ENCODE data around the gene LRRC4. TPM values are rescaled to one million over a fixed set of nuclear protein-coding genes. Genes with fewer than 3 reads are reported as not detected.

Gene LRRC4
- total RNA-seq, 2 experiments from 2014 or later, result not detected

DNA sequence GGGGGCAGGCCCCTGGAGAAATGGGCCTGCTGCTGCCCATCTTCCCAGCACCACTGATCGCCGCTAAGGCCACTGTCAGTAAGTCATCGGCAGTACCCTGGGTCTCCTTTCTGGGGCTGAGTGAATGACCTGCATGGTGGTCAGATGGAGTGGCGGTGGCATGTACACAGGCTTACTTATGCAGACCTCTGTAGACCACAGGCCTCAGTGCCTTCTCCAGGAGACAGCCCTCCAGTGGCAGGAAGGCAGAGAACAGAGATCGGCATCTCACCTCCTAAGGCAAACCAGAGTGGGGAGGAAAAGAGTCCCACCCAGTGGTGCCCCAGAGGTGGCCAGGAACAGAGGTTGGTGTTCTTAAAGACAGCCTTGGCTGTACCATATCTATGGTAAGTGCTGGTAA lies 22.8 kb upstream of the LRRC4 start:
- H3K27me3 Mint-ChIP-seq, result no peaks in the 10 kb centered on the region
- peaks cover 38% of the 10 kb centered on the region for H3K4me1 Mint-ChIP-seq
- CTCF ChIA-PET, result interaction anchor here (1.0 kb wide), 1 partner anchor 156 kb away, joined by 3 read pairs; no protein-coding TSS in a partner anchor
- no peaks in the 10 kb centered on the region for H3K9me3 Mint-ChIP-seq (ENCODE audit: low read depth)
- no peak overlapping the region for H3K4me3 Mint-ChIP-seq
- no peaks in the 10 kb centered on the region for H3K36me3 Mint-ChIP-seq
- no peak overlapping the region for H3K27ac Mint-ChIP-seq
- DNase-seq (no peak), ATAC-seq (no peak)

DNA sequence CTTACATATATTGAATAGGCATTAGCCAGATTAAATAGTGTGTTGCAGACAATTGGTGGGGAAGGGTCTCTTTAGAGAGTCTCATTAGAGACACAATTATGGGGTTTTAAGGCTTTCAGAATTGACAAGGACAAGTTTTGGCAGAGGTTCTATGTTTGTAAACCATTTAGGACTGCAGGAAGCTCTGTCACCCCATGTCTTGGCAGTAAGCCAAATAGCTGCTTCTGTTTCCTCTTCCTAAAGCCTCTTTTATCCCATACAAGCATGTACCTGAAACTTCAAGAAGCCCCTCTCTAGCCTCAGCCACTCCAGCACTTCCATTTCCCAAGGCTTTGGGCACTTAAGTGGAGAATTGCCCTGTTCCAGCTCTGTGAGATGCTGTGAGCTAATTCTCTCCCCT lies 21.8 kb upstream of the LRRC4 start:
- H3K27ac Mint-ChIP-seq, result no peak overlapping the region
- ATAC-seq (no peak), DNase-seq (no peak)

DNA sequence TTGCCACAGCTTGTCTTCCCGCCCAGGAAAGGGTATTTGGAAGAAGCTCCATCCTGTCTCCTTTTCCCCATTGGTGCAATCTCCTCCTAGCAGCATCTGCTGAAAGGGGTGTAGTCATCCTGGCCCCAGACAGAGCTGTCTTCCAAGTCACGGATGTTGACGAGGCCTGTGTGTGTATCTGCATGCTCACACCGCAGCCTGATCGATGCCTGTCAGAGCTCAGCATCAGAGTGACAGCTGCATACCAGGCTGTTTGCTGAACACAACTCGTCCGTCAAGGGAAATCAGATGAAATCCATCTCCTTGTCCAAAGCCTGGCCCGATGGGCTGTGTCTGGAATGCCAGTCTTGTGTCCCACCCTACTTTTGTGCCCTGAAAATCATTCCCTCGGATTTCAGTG lies 21.2 kb upstream of the LRRC4 start:
- ATAC-seq (no peak), DNase-seq (no peak)
- Mint-ChIP-seq H3K36me3 (no peaks in the 10 kb centered on the region), H3K27ac (no peak overlapping the region), H3K4me1 (peaks cover 33% of the 10 kb centered on the region), H3K9me3 (ENCODE audit: low read depth) (no peaks in the 10 kb centered on the region), H3K4me3 (no peak overlapping the region), H3K27me3 (no peaks in the 10 kb centered on the region)
- CTCF ChIA-PET, result no interaction called here

More for the DNA sequence above, 21.8 kb upstream of the LRRC4 start:
- Mint-ChIP-seq H3K4me1 (peaks cover 36% of the 10 kb centered on the region), H3K4me3 (no peak overlapping the region), H3K36me3 (no peaks in the 10 kb centered on the region), H3K9me3 (ENCODE audit: low read depth) (no peaks in the 10 kb centered on the region), H3K27me3 (no peaks in the 10 kb centered on the region)
- CTCF ChIA-PET, result interaction anchor here (1.0 kb wide), 1 partner anchor 157 kb away, joined by 3 read pairs; no protein-coding TSS in a partner anchor

DNA sequence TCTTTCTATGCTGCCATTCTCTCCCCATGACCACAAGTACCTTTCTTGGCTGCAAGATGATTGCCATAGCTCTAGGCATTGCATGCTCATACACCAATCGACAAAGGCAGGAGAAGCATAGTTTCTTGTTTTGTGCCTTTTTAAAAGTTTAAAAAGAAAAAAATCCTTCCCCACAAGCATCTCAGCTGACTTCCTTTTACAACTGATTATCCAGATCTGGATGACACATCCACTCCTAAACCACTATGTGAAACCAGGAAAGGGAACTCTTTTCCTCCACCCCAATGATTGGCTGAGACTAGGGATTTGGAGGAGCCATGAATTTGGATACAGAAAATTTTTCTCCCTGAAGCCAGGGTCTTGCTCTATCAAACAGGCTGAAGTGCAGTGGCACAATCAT lies 14.5 kb upstream of the LRRC4 start:
- CTCF ChIA-PET, result interaction anchor here (0.7 to 2.7 kb wide), 3 partner anchors 164 to 1024 kb away, joined by 3 to 7 read pairs (median 3); no protein-coding TSS in a partner anchor
- Mint-ChIP-seq H3K27me3 (no peaks in the 10 kb centered on the region), H3K4me3 (no peak overlapping the region), H3K36me3 (peaks cover 1% of the 10 kb centered on the region), H3K27ac (no peak overlapping the region), H3K4me1 (peaks cover 32% of the 10 kb centered on the region), H3K9me3 (ENCODE audit: low read depth) (no peaks in the 10 kb centered on the region)
- no peak for ATAC-seq
- no peak for DNase-seq

DNA sequence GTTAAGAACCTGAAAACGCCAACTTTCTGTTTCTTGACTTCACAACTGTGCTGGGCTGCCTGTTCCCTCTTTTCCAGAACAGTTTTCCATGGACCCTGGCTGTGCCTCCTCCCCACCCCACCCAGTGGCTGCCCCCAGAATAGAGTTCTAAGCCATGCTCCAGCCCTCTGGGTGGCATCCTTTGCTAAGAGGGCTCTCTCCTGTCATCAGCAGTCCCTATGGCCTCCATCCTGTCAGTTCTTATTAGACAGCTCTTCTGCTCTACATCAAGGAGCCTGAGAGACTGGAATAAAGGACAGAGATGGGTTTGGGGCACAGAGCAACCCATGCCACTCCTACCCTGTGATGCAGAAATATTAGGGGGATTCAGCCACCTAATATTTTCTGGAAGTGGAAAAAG lies 13.9 kb upstream of the LRRC4 start:
- CTCF ChIA-PET, result interaction anchor here (1.1 to 2.7 kb wide), 2 partner anchors 165 to 367 kb away, joined by 3 to 7 read pairs; no protein-coding TSS in a partner anchor
- H3K4me3 Mint-ChIP-seq, result no peak overlapping the region
- ATAC-seq (no peak), DNase-seq (no peak)
- H3K4me1 Mint-ChIP-seq, result peaks cover 32% of the 10 kb centered on the region
- no peaks in the 10 kb centered on the region for H3K27me3 Mint-ChIP-seq
- peaks cover 1% of the 10 kb centered on the region for H3K36me3 Mint-ChIP-seq
- no peak overlapping the region for H3K27ac Mint-ChIP-seq
- H3K9me3 Mint-ChIP-seq (ENCODE audit: low read depth), result no peaks in the 10 kb centered on the region

DNA sequence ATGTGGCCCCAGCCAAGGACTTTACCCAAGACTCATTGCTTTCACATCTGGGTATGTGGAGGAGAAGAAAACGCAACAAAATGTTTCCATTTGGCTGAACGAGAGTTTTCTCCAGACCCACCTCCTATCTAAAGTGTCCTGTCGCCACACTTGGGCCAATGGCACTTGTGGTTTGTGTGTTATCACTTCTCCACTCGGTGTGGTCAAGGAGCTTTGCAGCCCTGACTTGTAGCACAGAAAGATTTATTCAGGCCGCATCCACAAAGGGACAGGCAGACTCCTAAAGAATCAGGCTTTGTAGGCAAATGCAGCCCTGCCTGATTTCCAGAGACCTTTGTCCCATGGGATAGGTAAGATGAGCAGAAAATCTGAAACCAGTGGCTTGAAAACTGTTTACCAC lies 12.8 kb upstream of the LRRC4 start:
- Mint-ChIP-seq H3K27ac (no peak overlapping the region), H3K27me3 (no peaks in the 10 kb centered on the region), H3K36me3 (peaks cover 1% of the 10 kb centered on the region), H3K4me3 (no peak overlapping the region), H3K9me3 (ENCODE audit: low read depth) (no peaks in the 10 kb centered on the region), H3K4me1 (peaks cover 23% of the 10 kb centered on the region)
- DNase-seq (no peak), ATAC-seq (no peak)
- CTCF ChIA-PET, result interaction anchor here (1.8 kb wide), 1 partner anchor 9 kb away, joined by 5 read pairs; no protein-coding TSS in a partner anchor

DNA sequence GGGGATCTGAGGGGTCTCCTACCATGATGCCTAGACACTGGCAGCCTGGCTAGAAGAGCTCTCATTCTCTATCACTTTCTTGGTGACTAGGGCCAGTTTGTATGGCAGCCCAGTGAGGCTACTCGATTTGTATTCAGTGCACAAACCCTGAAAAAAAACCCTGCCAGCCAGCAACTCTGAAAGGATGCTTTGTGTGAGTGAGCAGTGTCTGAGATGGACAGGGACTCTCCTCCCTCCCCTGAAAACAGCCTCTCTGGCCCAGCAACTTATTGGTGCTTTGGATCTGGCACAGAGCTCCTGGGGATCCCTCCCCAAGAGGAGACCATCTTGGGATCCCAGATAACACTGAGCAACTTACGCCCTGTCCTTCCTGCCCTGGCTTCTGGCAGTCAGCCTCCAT lies 10.8 kb upstream of the LRRC4 start:
- peaks cover 1% of the 10 kb centered on the region for H3K36me3 Mint-ChIP-seq
- CTCF ChIA-PET, result interaction anchor here (0.8 kb wide), 1 partner anchor 166 kb away, joined by 3 read pairs; no protein-coding TSS in a partner anchor
- H3K4me3 Mint-ChIP-seq, result no peak overlapping the region
- H3K27ac Mint-ChIP-seq, result no peak overlapping the region
- no peaks in the 10 kb centered on the region for H3K9me3 Mint-ChIP-seq (ENCODE audit: low read depth)
- DNase-seq (no peak), ATAC-seq (no peak)
- peaks cover 19% of the 10 kb centered on the region for H3K4me1 Mint-ChIP-seq
- no peaks in the 10 kb centered on the region for H3K27me3 Mint-ChIP-seq

DNA sequence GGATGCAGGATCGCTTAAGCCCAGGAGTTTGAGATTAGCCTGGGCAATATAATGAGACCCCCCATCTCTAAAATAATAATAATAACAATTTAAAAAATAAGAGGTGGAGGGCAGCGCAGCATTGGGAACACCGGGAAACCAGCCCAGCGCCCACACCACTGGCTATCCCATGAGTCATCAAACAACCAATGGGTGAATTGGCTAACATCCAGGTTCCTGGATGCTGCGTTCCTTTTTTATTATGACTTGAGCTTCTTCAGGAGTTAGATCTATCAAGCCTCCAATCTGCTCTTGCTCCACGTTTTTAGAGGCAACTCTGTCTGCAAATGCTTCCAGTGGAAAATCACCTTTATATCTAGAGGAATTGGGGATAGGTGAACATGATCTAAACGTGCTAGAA lies 10.0 kb upstream of the LRRC4 start:
- CTCF ChIA-PET, result no interaction called here
- no peak overlapping the region for H3K4me3 Mint-ChIP-seq
- no peaks in the 10 kb centered on the region for H3K27me3 Mint-ChIP-seq
- ATAC-seq, result no peak
- H3K4me1 Mint-ChIP-seq, result peaks cover 19% of the 10 kb centered on the region
- no peaks in the 10 kb centered on the region for H3K9me3 Mint-ChIP-seq (ENCODE audit: low read depth)
- peaks cover 1% of the 10 kb centered on the region for H3K36me3 Mint-ChIP-seq
- H3K27ac Mint-ChIP-seq, result no peak overlapping the region
- no peak for DNase-seq

DNA sequence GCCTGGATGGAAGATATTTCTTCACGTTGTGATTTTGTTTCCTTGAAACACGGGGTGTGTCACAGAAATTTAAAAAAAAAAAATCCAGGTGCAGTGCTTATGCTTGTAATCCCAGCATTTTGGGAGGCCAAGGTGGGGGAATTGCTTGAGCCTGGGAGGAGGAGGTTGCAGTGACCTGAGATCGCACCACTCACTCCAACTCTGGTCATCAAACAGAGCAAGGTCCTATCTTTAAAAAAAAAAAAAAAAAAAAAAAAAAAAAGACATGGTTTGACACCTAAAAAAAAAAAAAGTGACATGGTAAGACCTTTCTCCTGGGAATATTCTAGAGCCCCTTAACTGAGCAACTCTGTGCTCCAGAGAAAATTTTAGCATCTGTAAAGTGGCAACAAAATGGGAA lies 9.0 kb upstream of the LRRC4 start:
- CTCF ChIA-PET, result interaction anchor here (1.5 kb wide), 1 partner anchor 96 kb away, joined by 3 read pairs; no protein-coding TSS in a partner anchor
- DNase-seq, result no peak
- H3K27ac Mint-ChIP-seq, result no peak overlapping the region

DNA sequence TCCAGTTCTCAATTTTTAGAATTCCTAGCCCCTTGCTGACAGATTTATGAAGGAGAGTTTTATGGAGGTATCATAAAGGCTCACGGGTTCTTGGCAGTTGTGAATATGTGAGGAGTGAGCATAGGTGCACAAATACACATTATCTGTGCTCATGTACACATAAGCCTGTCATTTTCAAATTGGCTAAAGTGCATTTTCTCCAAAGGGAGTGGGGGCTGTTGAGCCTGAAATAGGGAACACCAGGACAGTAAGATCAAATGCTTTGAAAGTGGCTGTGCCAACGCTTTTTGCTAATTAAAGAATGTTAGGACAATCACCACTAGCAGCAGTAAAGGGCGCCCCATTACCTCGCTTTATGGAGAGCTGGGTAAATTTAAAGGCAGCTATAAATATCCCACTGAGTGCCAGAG lies 8.3 kb upstream of the LRRC4 start:
- H3K4me1 Mint-ChIP-seq, result peaks cover 7% of the 10 kb centered on the region
- no peak overlapping the region for H3K27ac Mint-ChIP-seq
- no peak for DNase-seq
- H3K27me3 Mint-ChIP-seq, result no peaks in the 10 kb centered on the region
- H3K9me3 Mint-ChIP-seq (ENCODE audit: low read depth), result no peaks in the 10 kb centered on the region
- CTCF ChIA-PET, result interaction anchor here (1.5 kb wide), 1 partner anchor 96 kb away, joined by 3 read pairs; no protein-coding TSS in a partner anchor
- no peak for ATAC-seq
- peaks cover under 1% of the 10 kb centered on the region for H3K36me3 Mint-ChIP-seq
- no peak overlapping the region for H3K4me3 Mint-ChIP-seq

More for the DNA sequence above, 9.0 kb upstream of the LRRC4 start:
- H3K36me3 Mint-ChIP-seq, result peaks cover 1% of the 10 kb centered on the region
- peaks cover 12% of the 10 kb centered on the region for H3K4me1 Mint-ChIP-seq
- no peaks in the 10 kb centered on the region for H3K27me3 Mint-ChIP-seq
- no peaks in the 10 kb centered on the region for H3K9me3 Mint-ChIP-seq (ENCODE audit: low read depth)
- H3K4me3 Mint-ChIP-seq, result no peak overlapping the region
- ATAC-seq, result no peak

DNA sequence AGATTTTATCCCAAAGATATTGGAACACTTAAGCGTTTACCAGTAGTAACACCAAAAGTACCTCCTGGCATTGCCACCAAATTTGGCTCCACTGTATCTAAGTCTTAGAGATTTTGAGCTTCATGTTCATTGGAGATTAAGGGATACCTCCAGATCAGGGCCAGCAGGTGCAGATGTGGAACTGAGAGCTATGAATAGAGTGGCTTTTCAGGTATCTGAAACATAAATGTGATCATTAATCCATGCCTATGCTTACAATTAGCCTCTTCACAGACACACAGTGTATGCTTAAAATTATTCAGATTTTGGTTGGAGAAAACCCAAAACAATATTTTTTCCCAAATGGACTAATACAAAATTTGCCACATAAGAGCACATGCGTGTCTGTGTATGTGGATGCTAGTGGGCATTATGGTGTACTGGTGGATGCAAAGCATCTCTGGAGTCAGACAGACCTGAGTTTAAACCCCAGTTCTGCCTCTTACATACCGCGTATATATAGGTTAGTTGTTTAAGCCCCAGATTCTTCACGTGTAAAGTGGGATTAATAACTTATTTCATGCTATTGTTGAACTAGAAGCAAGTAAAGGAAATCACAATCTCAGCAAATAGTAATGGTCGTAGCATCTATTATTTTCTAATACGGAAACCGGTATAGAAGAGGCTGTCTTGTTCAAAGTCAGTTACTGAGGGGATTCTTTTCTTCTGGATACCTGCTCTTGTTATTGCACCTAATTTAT lies 6.8 kb upstream of the LRRC4 start:
- Mint-ChIP-seq H3K4me3 (no peak overlapping the region), H3K27ac (no peak overlapping the region), H3K4me1 (no peaks in the 10 kb centered on the region), H3K27me3 (peaks cover 9% of the 10 kb centered on the region), H3K9me3 (ENCODE audit: low read depth) (no peaks in the 10 kb centered on the region), H3K36me3 (no peaks in the 10 kb centered on the region)
- DNase-seq (no peak), ATAC-seq (no peak)
- CTCF ChIA-PET, result interaction anchor here (0.7 to 0.9 kb wide), 2 partner anchors 172 to 330 kb away, joined by 3 to 4 read pairs; no protein-coding TSS in a partner anchor

DNA sequence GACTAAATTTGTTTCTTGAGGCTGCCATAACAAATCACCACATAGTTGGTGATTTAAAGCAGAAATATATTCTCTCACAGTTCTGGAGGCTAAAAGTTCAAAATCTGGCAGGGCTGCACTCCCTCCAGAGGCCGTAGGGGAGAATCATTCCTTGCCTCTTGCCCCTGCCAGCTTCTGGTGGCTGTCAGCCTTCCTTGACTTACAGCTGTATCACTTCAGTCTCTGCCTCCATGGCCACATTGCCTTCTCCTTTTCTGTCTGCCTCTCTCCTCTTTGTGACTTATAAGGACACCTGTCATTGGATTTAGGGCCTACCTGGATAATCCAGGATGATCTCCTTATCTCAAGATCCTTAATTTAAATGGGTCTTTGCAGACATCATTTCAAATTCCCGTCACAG lies 5.8 kb upstream of the LRRC4 start:
- Mint-ChIP-seq H3K27me3 (peaks cover 12% of the 10 kb centered on the region), H3K4me1 (no peaks in the 10 kb centered on the region), H3K27ac (no peak overlapping the region), H3K9me3 (ENCODE audit: low read depth) (no peaks in the 10 kb centered on the region), H3K4me3 (no peak overlapping the region), H3K36me3 (no peaks in the 10 kb centered on the region)
- CTCF ChIA-PET, result no interaction called here
- ATAC-seq, result no peak
- no peak for DNase-seq

DNA sequence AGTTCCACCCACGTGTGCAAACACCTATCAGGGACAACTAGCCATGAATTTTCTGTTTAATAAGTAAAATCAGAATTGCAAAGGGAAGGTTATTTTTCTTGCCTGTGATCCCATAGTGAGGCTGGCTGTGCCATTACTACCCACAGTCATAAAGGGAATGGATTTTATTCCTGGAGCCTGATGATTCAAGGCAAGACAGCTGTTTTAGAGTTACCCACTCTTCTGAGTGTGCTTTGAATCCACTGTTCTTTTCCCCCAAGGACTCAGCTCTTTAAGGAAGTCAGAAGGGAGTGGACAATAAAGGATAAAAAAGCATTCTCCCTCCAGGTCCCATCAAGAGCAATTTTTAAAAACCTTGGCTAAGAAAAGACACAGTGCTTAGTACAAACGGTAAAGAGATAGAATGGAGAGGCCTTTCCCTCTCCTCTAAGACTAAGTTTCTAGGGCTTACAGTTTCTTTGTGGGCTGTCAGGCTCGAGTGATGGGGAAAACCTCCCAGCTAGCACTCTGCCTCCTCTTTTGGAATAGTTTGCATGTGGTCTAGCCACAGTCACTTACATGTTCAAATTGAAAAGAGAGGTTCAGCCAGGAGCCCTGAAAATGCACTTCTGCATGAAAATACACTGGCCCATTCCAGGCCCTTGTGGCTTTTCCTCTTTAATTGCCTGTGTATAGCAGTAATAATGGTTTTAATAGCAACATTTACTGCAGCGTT lies 5.1 kb upstream of the LRRC4 start:
- CTCF ChIA-PET, result interaction anchor here (1.6 kb wide), 1 partner anchor 173 kb away, joined by 5 read pairs; no protein-coding TSS in a partner anchor
- H3K9me3 Mint-ChIP-seq (ENCODE audit: low read depth), result no peaks in the 10 kb centered on the region

More for the DNA sequence above, 5.1 kb upstream of the LRRC4 start:
- H3K4me3 Mint-ChIP-seq, result no peak overlapping the region
- H3K36me3 Mint-ChIP-seq, result peaks cover 2% of the 10 kb centered on the region
- H3K4me1 Mint-ChIP-seq, result peaks cover 2% of the 10 kb centered on the region
- peaks cover 14% of the 10 kb centered on the region for H3K27me3 Mint-ChIP-seq
- ATAC-seq (no peak), DNase-seq (no peak)
- no peak overlapping the region for H3K27ac Mint-ChIP-seq

Measured in activated CD8-positive, alpha-beta memory T cell treated with anti-CD3 and anti-CD28 coated beads, Interleukin-2, amount 10 ng/mL, durations not matched to agents 7 days and 5 days (primary cell).